Nephron (organoid): ENCODE results near the gene GALNT2.

ENCODE experiments used
- H3K27ac Mint-ChIP-seq, 3 experiments: 2 replicates each; pipeline ENCODE4 v1.8.0; 2020; ENCODE audit warnings: mixed read lengths in 3 of 3, mild to moderate bottlenecking in 2 of 3, moderate library complexity in 1 of 3
- H3K27me3 Mint-ChIP-seq: 2 replicates; pipeline ENCODE4 v1.8.0; 2021; ENCODE audit warnings: low read depth, mild to moderate bottlenecking, moderate library complexity, mixed read lengths
- H3K36me3 Mint-ChIP-seq: 2 replicates; pipeline ENCODE4 v1.8.0; 2020; ENCODE audit warnings: low read depth, mixed read lengths
- H3K4me1 Mint-ChIP-seq: 2 replicates; pipeline ENCODE4 v1.8.0; 2020; ENCODE audit warnings: mixed read lengths
- H3K4me3 Mint-ChIP-seq, 3 experiments: 2 replicates each; pipeline ENCODE4 v1.8.0; 2020; ENCODE audit warnings: mild to moderate bottlenecking in 3 of 3, mixed read lengths in 3 of 3, moderate library complexity in 2 of 3
- H3K9me3 Mint-ChIP-seq: 2 replicates; pipeline ENCODE4 v1.8.0; 2020; ENCODE audit warnings: mixed read lengths
- TF ChIP-seq, protein P1 (sequence below), 3 experiments: fragments of 200-600 bp; sonication (generic); IDR thresholded peaks; one replicate each; pipeline ENCODE4 v1.5.0; 2021; ENCODE audit warnings: antibody characterized with exemption in 3 of 3; ENCODE audit not compliant: unreplicated experiment in 3 of 3

The GALNT2 gene

DNA sequence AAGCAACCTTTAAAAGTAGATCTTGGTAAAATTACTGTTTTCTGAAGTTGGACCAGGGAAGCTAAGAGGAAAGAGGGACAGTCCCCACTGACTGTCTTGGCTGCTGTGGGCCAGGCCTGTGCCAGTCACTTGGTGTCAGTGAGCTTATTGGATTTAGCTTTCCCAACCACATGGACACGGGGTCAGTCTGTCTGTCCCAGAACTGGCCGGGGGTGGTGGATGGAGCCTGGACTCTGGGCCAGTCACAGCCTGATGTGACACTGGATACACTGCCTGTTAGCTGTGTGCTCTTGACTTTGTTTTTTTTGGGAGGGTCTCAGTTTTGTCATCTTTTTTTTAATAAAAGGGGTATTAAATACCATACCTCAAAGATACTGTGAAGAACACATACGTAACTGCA, 96.7 kb downstream of the GALNT2 start:
- Mint-ChIP-seq H3K4me3 (no peak overlapping the region), H3K4me1 (peaks cover 43% of the 10 kb centered on the region), H3K27me3 (no peaks in the 10 kb centered on the region), H3K9me3 (no peaks in the 10 kb centered on the region), H3K36me3 (peaks cover 7% of the 10 kb centered on the region), H3K27ac (no peak overlapping the region)
- TF ChIP-seq, protein P1, sequence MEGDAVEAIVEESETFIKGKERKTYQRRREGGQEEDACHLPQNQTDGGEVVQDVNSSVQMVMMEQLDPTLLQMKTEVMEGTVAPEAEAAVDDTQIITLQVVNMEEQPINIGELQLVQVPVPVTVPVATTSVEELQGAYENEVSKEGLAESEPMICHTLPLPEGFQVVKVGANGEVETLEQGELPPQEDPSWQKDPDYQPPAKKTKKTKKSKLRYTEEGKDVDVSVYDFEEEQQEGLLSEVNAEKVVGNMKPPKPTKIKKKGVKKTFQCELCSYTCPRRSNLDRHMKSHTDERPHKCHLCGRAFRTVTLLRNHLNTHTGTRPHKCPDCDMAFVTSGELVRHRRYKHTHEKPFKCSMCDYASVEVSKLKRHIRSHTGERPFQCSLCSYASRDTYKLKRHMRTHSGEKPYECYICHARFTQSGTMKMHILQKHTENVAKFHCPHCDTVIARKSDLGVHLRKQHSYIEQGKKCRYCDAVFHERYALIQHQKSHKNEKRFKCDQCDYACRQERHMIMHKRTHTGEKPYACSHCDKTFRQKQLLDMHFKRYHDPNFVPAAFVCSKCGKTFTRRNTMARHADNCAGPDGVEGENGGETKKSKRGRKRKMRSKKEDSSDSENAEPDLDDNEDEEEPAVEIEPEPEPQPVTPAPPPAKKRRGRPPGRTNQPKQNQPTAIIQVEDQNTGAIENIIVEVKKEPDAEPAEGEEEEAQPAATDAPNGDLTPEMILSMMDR (IDR thresholded peaks at IDR 0.05; ENCODE audit: unreplicated experiment in 3 of 3) = no peak

DNA sequence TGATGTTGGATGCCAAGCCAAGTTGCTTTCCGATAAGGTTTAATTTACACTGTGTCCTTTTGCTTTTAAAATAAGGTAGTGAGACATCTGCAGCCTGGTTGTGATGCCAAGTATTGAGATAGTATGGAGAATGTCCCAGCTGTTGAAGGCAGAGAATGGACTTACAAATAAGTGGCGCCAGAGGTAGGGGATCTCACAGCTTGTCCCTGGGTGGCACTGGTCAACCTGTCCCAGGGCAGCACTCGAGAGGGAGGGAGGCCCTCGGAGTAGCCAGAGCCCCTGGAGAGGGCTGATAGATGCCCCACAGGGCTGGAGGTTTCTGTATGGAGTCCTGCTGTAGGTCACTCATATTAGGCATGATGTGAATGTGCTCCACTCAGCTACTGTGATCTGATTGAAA, 98.5 kb downstream of the GALNT2 start:
- peak overlapping the region in 1 of 3 experiments; percentile 43 for H3K27ac Mint-ChIP-seq

DNA sequence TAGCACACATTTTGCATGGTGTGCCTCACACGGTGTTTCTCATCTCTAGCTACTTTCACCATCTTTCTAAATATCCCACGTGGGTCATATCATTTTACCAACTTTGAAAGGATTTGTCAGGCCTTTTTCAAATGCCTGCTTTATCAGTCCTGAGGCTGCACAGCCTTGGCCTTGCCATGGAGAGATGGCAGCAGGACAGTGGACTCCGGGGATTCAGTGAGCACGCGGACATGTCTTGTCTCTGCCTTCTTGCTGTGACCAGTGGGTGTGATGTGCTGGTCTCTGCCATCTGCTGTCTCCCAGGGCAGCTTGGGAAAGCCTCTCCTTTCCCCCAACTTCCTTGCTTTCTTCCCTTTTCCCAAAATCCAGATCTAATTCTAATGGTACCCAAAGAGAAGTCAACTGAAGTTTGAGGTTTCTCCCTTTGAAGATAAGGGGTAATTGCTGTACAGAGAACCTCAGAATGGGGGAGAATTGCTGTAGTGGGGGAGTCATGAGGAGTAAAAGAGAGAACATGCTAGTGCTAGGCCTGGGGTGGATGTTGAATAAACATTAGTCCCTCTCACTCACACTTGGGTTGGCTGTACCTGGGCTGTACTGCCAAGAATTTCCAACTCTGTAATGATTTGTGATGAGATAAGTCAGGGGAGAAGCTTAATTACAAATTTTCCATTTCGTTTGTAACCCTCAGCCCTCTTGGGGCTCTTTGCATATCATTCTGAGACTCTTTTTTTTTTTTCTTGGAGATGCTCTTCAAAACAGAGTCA, 99.5 kb downstream of the GALNT2 start:
- H3K9me3 Mint-ChIP-seq = no peaks in the 10 kb centered on the region
- TF ChIP-seq, protein P1 (IDR thresholded peaks at IDR 0.05; ENCODE audit: unreplicated experiment in 3 of 3) = no peak
- no peaks in the 10 kb centered on the region for H3K27me3 Mint-ChIP-seq
- no peak overlapping the region for H3K27ac Mint-ChIP-seq
- no peak overlapping the region for H3K4me3 Mint-ChIP-seq
- peaks cover 56% of the 10 kb centered on the region for H3K4me1 Mint-ChIP-seq
- peaks cover 7% of the 10 kb centered on the region for H3K36me3 Mint-ChIP-seq

More for the DNA sequence above, 98.5 kb downstream of the GALNT2 start:
- Mint-ChIP-seq H3K4me1 (peaks cover 46% of the 10 kb centered on the region), H3K36me3 (peaks cover 7% of the 10 kb centered on the region), H3K27me3 (no peaks in the 10 kb centered on the region), H3K4me3 (no peak overlapping the region), H3K9me3 (no peaks in the 10 kb centered on the region)
- TF ChIP-seq, protein P1 (IDR thresholded peaks at IDR 0.05; ENCODE audit: unreplicated experiment in 3 of 3) = no peak

DNA sequence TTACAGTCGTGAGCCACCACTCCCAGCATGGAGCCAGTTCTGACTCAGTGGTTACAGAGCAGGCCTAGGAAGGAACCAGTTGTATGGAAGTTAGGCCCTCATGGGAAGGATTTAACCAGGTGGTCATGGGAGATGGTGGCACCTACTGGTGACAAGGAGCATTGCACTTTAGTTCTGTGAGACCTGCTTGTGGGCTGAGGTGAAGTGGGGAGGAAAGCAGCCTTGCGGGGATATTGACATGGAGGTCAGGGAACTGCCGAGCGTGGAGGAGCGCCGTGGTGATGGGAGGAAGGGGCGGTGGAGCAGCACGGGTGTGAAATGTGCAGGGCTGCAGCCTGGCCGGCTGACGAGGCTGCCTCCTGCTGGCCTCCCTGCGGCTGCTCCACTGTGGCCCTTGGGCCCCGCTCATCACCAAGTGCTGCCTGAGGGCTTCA, 100.4 kb downstream of the GALNT2 start:
- Mint-ChIP-seq H3K36me3 (peaks cover 7% of the 10 kb centered on the region), H3K27ac (peak overlapping the region in 2 of 3 experiments; percentile 14 to 70), H3K4me3 (no peak overlapping the region), H3K4me1 (peaks cover 59% of the 10 kb centered on the region), H3K27me3 (no peaks in the 10 kb centered on the region), H3K9me3 (no peaks in the 10 kb centered on the region)
- TF ChIP-seq, protein P1 (IDR thresholded peaks at IDR 0.05; ENCODE audit: unreplicated experiment in 3 of 3) = peak; percentile 26 to 49 (median 28)

DNA sequence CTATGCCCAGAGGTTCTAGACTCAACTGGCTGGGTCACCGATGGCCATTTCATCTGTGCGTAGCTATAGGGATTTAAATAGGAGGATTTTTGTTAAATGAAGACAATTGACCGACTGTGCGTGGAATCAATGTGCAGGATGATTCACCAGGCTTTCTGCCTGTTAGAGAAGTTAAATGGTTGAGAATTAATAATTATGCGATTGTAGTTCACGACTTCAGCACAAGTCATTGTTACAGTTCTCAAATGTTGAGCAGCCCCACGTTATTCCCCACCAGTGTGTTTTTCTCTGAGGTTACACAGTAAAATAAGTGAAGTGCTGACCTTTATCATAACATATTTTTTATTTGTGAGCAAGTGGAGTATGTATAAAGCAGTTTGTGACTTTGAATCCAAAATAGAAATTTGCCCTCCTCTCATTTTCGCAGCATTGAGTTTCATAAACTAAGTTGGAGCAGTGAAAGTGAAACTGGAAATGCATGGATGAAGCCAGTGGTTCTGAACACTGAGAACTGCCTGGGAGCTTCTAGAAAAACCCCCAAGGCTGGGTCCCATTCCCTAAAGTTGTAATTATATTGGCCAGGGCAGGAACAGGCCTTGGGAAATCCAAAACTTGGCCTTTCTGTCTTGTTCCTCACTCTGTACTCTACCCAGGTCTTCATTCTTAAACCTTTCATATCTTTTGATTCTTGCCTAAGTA, 102.6 kb downstream of the GALNT2 start:
- H3K36me3 Mint-ChIP-seq = peaks cover 7% of the 10 kb centered on the region
- H3K4me1 Mint-ChIP-seq = peaks cover 58% of the 10 kb centered on the region
- no peaks in the 10 kb centered on the region for H3K27me3 Mint-ChIP-seq
- TF ChIP-seq, protein P1 (IDR thresholded peaks at IDR 0.05; ENCODE audit: unreplicated experiment in 3 of 3) = no peak
- H3K27ac Mint-ChIP-seq = peak overlapping the region in 2 of 3 experiments; percentile 51 to 63
- H3K4me3 Mint-ChIP-seq = no peak overlapping the region
- no peaks in the 10 kb centered on the region for H3K9me3 Mint-ChIP-seq
